ENCODE results near the gene NFATC4. TPM values are rescaled to one million over a fixed set of nuclear protein-coding genes. Genes with fewer than 3 reads are reported as not detected.

The NFATC4 gene
- total and polyA plus RNA-seq, 2 of the 4 experiments (the other 2 are of a cell fraction): 15.6 to 35.8 TPM

- no peak for TF ChIP-seq RCOR1 (IDR thresholded peaks at IDR 0.05; ENCODE audit: insufficient replicate concordance, low read length)
Measured at GRCh38 chr14:24321212-24321975, 46.6 kb upstream of the NFATC4 start (continued).

- peak overlapping the region; percentile 43 for H2AFZ ChIP-seq (replicated peaks; ENCODE audit: low read length, poor library complexity)
- BruUV-seq (replicated peaks): no TSS peak
- H3K4me3 ChIP-seq (ENCODE audit: insufficient read depth, low read depth, low read length): no peak overlapping the region
- ATAC-seq (ENCODE audit: low read depth): no peak
- H3K23ac ChIP-seq (ENCODE audit: low read depth, low read length): no peak overlapping the region
- no peaks in the 10 kb centered on the region for H4K20me1 ChIP-seq (ENCODE audit: insufficient read depth, low read length)
- H3K36me3 ChIP-seq (ENCODE audit: control insufficient read depth, insufficient read depth, low read length): no peaks in the 10 kb centered on the region
- no peak overlapping the region for H4K91ac ChIP-seq (ENCODE audit: insufficient read depth, low read depth, low read length)
- no peaks in the 10 kb centered on the region for H3K4me1 ChIP-seq (ENCODE audit: control insufficient read depth, insufficient read depth, low read length)
- no peak overlapping the region for H3K4me2 ChIP-seq (ENCODE audit: low read depth, low read length)
- no peak overlapping the region for H2BK120ac ChIP-seq (ENCODE audit: low read depth, low read length)
- peaks cover 1% of the 10 kb centered on the region; the same call in 1 of the 2 replicates for H3K9me1 ChIP-seq (ENCODE audit: insufficient read depth, low read length)
- no peak overlapping the region for H2BK5ac ChIP-seq (ENCODE audit: low read depth, low read length, poor library complexity, severe bottlenecking)
- CTCF ChIA-PET: interaction anchor here (1.9 kb wide), 1 partner anchor 10 kb away, joined by 9 read pairs; no protein-coding TSS in a partner anchor
- no peak overlapping the region for H2AK5ac ChIP-seq (ENCODE audit: low read depth, low read length)
- H4K5ac ChIP-seq (ENCODE audit: low read depth, low read length): no peak overlapping the region
- peak overlapping the region; percentile 56 for H2AK9ac ChIP-seq (replicated peaks; ENCODE audit: low read depth, low read length, poor library complexity)
- in situ Hi-C loops (cut with MboI; ENCODE audit: low sequenced_read_pairs): no loop called here
- intact Hi-C loops (cut with micrococcal nuclease): no loop called here
- POLR2A ChIA-PET (ENCODE audit: unreplicated experiment): interaction anchor here (0.6 kb wide), 1 partner anchor 23 kb away, joined by 18 read pairs; the partner anchor contains the start of genes DHRS1 and NOP9
- no peak overlapping the region for H4K8ac ChIP-seq (ENCODE audit: low read depth in 2 of 2, low read length in 2 of 2)
- 55% methylated on average over 3 of the region's 10 CpGs; no CpG with 5 or more reads in 1 of the 2 experiments for WGBS, 2 experiments (ENCODE audit: extremely low coverage in 2 of 2, insufficient read length in 1 of 2)
- no peak overlapping the region for H3K56ac ChIP-seq (ENCODE audit: extremely low read depth, insufficient read depth, low read length)
- H3K4ac ChIP-seq (ENCODE audit: low read depth, low read length): no peak overlapping the region
- H3K14ac ChIP-seq (replicated peaks; ENCODE audit: low read depth, low read length): no peak overlapping the region
- dilution Hi-C loops (cut with HindIII; ENCODE audit: low sequenced_read_pairs, unreplicated experiment): no loop called here
- no peak overlapping the region for H3K9ac ChIP-seq (ENCODE audit: low read depth, low read length)
- H2BK15ac ChIP-seq (ENCODE audit: low read depth, low read length): no peak overlapping the region
- H3K9me3 ChIP-seq (ENCODE audit: control insufficient read depth, insufficient read depth, low read length): no peaks in the 10 kb centered on the region
- H3K27me3 ChIP-seq (ENCODE audit: control insufficient read depth, insufficient read depth, low read length): peaks cover 56% of the 10 kb centered on the region
- H2BK20ac ChIP-seq (ENCODE audit: low read depth, low read length): no peak overlapping the region
- H3K27ac ChIP-seq (ENCODE audit: insufficient read depth, low read length): no peak overlapping the region
- H3K18ac ChIP-seq (ENCODE audit: low read depth, low read length): no peak overlapping the region
- no peaks in the 10 kb centered on the region for H3K79me1 ChIP-seq (ENCODE audit: low read depth in 1 of 2, low read length in 2 of 2)
- DNase-seq: no peak
- TF ChIP-seq MAFK (IDR thresholded peaks at IDR 0.05; ENCODE audit: low read depth, low read length) (no peak), ELK1 (IDR thresholded peaks at IDR 0.05; ENCODE audit: borderline replicate concordance, low read depth, low read length) (no peak), MXI1 (IDR thresholded peaks at IDR 0.05; ENCODE audit: borderline replicate concordance, low read depth, low read length) (no peak), BHLHE40 (IDR thresholded peaks at IDR 0.05; ENCODE audit: low read depth, low read length) (no peak), RAD21 (IDR thresholded peaks at IDR 0.05; ENCODE audit: low read length) (no peak), POLR2A (IDR thresholded peaks at IDR 0.05; ENCODE audit: low read depth, low read length) (no peak), USF2 (IDR thresholded peaks at IDR 0.05; ENCODE audit: low read depth, low read length) (no peak), CEBPB (IDR thresholded peaks at IDR 0.05; ENCODE audit: low read depth, low read length) (no peak), NFE2L2 (IDR thresholded peaks at IDR 0.05; ENCODE audit: low read depth, low read length) (no peak), RFX5 (IDR thresholded peaks at IDR 0.05; ENCODE audit: low read depth, low read length) (no peak), SMC3 (IDR thresholded peaks at IDR 0.05; ENCODE audit: low read depth, low read length) (no peak), RCOR1 (IDR thresholded peaks at IDR 0.05; ENCODE audit: insufficient replicate concordance, low read length) (no peak), FOS (IDR thresholded peaks at IDR 0.05; ENCODE audit: low read depth, low read length) (no peak)
Measured at GRCh38 chr14:24322672-24323071, 45.3 kb upstream of the NFATC4 start.

All from IMR-90 (cell line).